Gastroesophageal sphincter (tissue), 4 donors: ENCODE results near the gene DMAP1. TPM values are rescaled to one million over a fixed set of nuclear protein-coding genes. Genes with fewer than 3 reads are reported as not detected.
A peak's percentile ranks its signal among the peaks of the same experiment; 100 is the strongest.

ENCODE experiments used
- ATAC-seq: fragments of 150-250 bp; one replicate; pipeline ENCODE4 v1.9.1; 2016; ENCODE audit warnings: mild to moderate bottlenecking, moderate library complexity
- H3K27ac ChIP-seq, 4 donors: fragments of 200-600 bp; sonication (generic) in 3 of 4; 1 replicate in 3 of 4; 2 replicates in 1 of 4; pipeline ENCODE4 v1.5.1; 2016 to 2019
- H3K27me3 ChIP-seq: fragments of 200-600 bp; sonication (generic); one replicate; pipeline ENCODE4 v1.5.1; 2019
- H3K36me3 ChIP-seq, 2 donors: fragments of 200-600 bp; sonication (generic); one replicate each; pipeline ENCODE4 v1.5.1; 2019; ENCODE audit warnings: control low read depth in 1 of 2
- H3K4me1 ChIP-seq, 3 donors: fragments of 200-600 bp; sonication (generic); 1 replicate in 2 of 3; 2 replicates in 1 of 3; pipeline ENCODE4 v1.5.1; 2016 to 2019; ENCODE audit warnings: control low read depth in 2 of 3
- H3K4me3 ChIP-seq, 2 donors: fragments of 200-600 bp; sonication (generic); one replicate each; pipeline ENCODE4 v1.5.1; 2019; ENCODE audit warnings: mild to moderate bottlenecking in 1 of 2, moderate library complexity in 1 of 2
- H3K9me3 ChIP-seq, 3 donors: fragments of 200-600 bp; sonication (generic); one replicate each; pipeline ENCODE4 v1.5.1; 2017 to 2019; ENCODE audit warnings: control low read depth in 2 of 3
- EP300 ChIP-seq: sonication (generic); formaldehyde crosslinking; IDR thresholded peaks from one replicate; pipeline ENCODE4 v1.6.1; 2017; ENCODE audit warnings: antibody characterized with exemption, mild to moderate bottlenecking
- POLR2A ChIP-seq, 2 donors: fragments of 450-650 bp; IDR thresholded peaks; one replicate each; pipeline ENCODE4 v1.6.1; 2017; ENCODE audit warnings: antibody characterized with exemption in 2 of 2, mild to moderate bottlenecking in 2 of 2, moderate library complexity in 1 of 2
- POLR2AphosphoS5 ChIP-seq: sonication (generic); formaldehyde crosslinking; IDR thresholded peaks from one replicate; pipeline ENCODE4 v1.6.1; 2017; ENCODE audit warnings: antibody characterized with exemption
- WGBS, 2 donors: methylation state at CpG; one replicate each; pipeline ENCODE4 v1.1.5; 2018; ENCODE audit warnings: low coverage in 1 of 2; 5-methylcytosine and 5-hydroxymethylcytosine counted together
- total RNA-seq, 4 donors: library from RNA; depleted of rRNA; stranded (reverse); fragments of >200 nt; gene quantifications; one replicate each; pipeline ENCODE4 v1.1.0, GENCODE V29; 2016
- TF ChIP-seq, protein P1 (sequence below), 4 experiments: fragments of 200-600 bp in 2 of 4; fragments of 450-650 bp in 2 of 4; sonication (generic) in 1 of 4; IDR thresholded peaks; one replicate each; pipeline ENCODE4 v1.5.1; 2017 to 2019; ENCODE audit warnings: antibody characterized with exemption in 4 of 4, mild to moderate bottlenecking in 2 of 4, moderate library complexity in 2 of 4

DMAP1 gene
- total RNA-seq, 4 donors from 2014 or later: 28.0 to 37.1 (median 33.7) TPM

GRCh38 chr1:44236490-44237272, 23.4 kb downstream of the DMAP1 start:
- no peaks in the 10 kb centered on the region for H3K9me3 ChIP-seq
- H3K27me3 ChIP-seq: no peaks in the 10 kb centered on the region
- H3K4me1 ChIP-seq: peaks cover 5 to 42% (median 20%) of the 10 kb centered on the region in 3 donors
- TF ChIP-seq, protein P1, sequence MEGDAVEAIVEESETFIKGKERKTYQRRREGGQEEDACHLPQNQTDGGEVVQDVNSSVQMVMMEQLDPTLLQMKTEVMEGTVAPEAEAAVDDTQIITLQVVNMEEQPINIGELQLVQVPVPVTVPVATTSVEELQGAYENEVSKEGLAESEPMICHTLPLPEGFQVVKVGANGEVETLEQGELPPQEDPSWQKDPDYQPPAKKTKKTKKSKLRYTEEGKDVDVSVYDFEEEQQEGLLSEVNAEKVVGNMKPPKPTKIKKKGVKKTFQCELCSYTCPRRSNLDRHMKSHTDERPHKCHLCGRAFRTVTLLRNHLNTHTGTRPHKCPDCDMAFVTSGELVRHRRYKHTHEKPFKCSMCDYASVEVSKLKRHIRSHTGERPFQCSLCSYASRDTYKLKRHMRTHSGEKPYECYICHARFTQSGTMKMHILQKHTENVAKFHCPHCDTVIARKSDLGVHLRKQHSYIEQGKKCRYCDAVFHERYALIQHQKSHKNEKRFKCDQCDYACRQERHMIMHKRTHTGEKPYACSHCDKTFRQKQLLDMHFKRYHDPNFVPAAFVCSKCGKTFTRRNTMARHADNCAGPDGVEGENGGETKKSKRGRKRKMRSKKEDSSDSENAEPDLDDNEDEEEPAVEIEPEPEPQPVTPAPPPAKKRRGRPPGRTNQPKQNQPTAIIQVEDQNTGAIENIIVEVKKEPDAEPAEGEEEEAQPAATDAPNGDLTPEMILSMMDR (IDR thresholded peaks at IDR 0.05): no peak
- TF ChIP-seq POLR2AphosphoS5 (no peak), POLR2A (IDR thresholded peaks at IDR 0.05) (no peak), EP300 (no peak)
- WGBS, 2 donors: 71 to 83% methylated on average over 1 to 2 of the region's 8 CpGs
- no peak for ATAC-seq
- no peak overlapping the region for H3K27ac ChIP-seq
- H3K36me3 ChIP-seq: peaks cover 0 to 14% of the 10 kb centered on the region in 2 donors
- H3K4me3 ChIP-seq: no peak overlapping the region

GRCh38 chr1:44237721-44238457, 24.6 kb downstream of the DMAP1 start:
- ATAC-seq: peak; percentile 48
- H3K9me3 ChIP-seq: no peaks in the 10 kb centered on the region
- peaks cover 5 to 42% (median 20%) of the 10 kb centered on the region in 3 donors for H3K4me1 ChIP-seq
- peak overlapping the region in 3 of 4 donors; percentile 84 to 90 (median 85) for H3K27ac ChIP-seq
- H3K27me3 ChIP-seq: no peaks in the 10 kb centered on the region
- WGBS, 2 donors: 62% methylated on average over 2 of the region's 33 CpGs; no CpG with 5 or more reads in 1 of the 2 donors
- peaks cover 0 to 2% of the 10 kb centered on the region in 2 donors for H3K36me3 ChIP-seq
- TF ChIP-seq, protein P1 (IDR thresholded peaks at IDR 0.05): peak in 3 of 4 experiments; percentile 25 to 68 (median 60)
- TF ChIP-seq POLR2A (IDR thresholded peaks at IDR 0.05): no peak
- no peak overlapping the region for H3K4me3 ChIP-seq

- no peak for ATAC-seq
- Histone ChIP-seq H3K9me3 (no peaks in the 10 kb centered on the region), H3K27me3 (no peaks in the 10 kb centered on the region), H3K36me3 (peaks cover 0 to 8% of the 10 kb centered on the region in 2 donors), H3K4me1 (peaks cover 5 to 42% (median 20%) of the 10 kb centered on the region in 3 donors), H3K27ac (peak overlapping the region; percentile 79 to 90 (median 84)), H3K4me3 (no peak overlapping the region)
- WGBS, 2 donors: 86% methylated on average over 4 of the region's 4 CpGs; no CpG with 5 or more reads in 1 of the 2 donors
- TF ChIP-seq EP300 (no peak), POLR2AphosphoS5 (no peak), POLR2A (IDR thresholded peaks at IDR 0.05) (no peak)
These were observed 25.4 kb downstream of the DMAP1 start for GRCh38 chr1:44238660-44239059.

GRCh38 chr1:44239331-44239960, 26.2 kb downstream of the DMAP1 start:
- ATAC-seq: peak; percentile 54
- Histone ChIP-seq H3K9me3 (no peaks in the 10 kb centered on the region), H3K4me1 (peaks cover 5 to 42% (median 20%) of the 10 kb centered on the region in 3 donors), H3K4me3 (no peak overlapping the region), H3K27ac (peak overlapping the region; percentile 79 to 90 (median 84)), H3K27me3 (no peaks in the 10 kb centered on the region), H3K36me3 (peaks cover 0 to 16% of the 10 kb centered on the region in 2 donors)
- 0 to 8% methylated on average over 3 of the region's 8 CpGs for WGBS, 2 donors
- TF ChIP-seq, protein P1 (IDR thresholded peaks at IDR 0.05): peak in 2 of 4 experiments; percentile 24 to 55
- no peak for TF ChIP-seq EP300
- peak; percentile 26 for TF ChIP-seq POLR2AphosphoS5

GRCh38 chr1:44239961-44240371, 26.7 kb downstream of the DMAP1 start:
- H3K27ac ChIP-seq: peak overlapping the region; percentile 79 to 90 (median 84)
- no peak overlapping the region for H3K4me3 ChIP-seq
- TF ChIP-seq EP300 (no peak), POLR2AphosphoS5 (peak; percentile 92), POLR2A (IDR thresholded peaks at IDR 0.05) (no peak)
- TF ChIP-seq, protein P1 (IDR thresholded peaks at IDR 0.05): peak in 1 of 4 experiments; percentile 7
- no peaks in the 10 kb centered on the region for H3K27me3 ChIP-seq
- H3K9me3 ChIP-seq: no peaks in the 10 kb centered on the region
- peaks cover 5 to 42% (median 20%) of the 10 kb centered on the region in 3 donors for H3K4me1 ChIP-seq
- peaks cover 0 to 20% of the 10 kb centered on the region in 2 donors for H3K36me3 ChIP-seq
- peak; percentile 88 for ATAC-seq
- 60% methylated on average over 1 of the region's 3 CpGs; no CpG with 5 or more reads in 1 of the 2 donors for WGBS, 2 donors
